Activated CD4-positive, alpha-beta T cell treated with anti-CD3 and anti-CD28 coated beads, Interleukin-2, amount 50 U/mL, for 1 hour (primary cell): ENCODE measurements around the gene TNS3.

Source experiments
- DNase-seq: peaks from one replicate; pipeline ENCODE4 v3.0.0-alpha.2; 2020

Gene TNS3

DNA sequence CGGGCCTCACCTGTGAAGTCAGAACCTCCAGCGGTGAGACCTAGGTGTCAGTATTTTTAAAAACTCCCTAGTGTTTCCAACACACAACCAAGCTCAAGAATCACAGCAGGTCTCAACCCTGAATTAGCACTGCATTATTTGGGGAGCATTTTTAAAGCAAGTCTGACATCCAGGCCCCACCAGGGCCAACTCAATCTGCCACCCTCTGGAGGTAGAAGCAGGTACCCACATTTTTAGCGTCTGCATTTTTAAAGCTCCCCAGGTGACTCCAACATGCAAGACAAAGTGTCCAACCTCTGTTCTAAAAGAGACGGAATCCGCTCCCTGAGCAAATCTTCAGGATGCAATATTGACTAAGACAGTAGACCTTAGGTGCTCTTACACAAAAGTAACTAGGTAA, 225.7 kb downstream of the TNS3 start:
- DNase-seq = no peak

DNA sequence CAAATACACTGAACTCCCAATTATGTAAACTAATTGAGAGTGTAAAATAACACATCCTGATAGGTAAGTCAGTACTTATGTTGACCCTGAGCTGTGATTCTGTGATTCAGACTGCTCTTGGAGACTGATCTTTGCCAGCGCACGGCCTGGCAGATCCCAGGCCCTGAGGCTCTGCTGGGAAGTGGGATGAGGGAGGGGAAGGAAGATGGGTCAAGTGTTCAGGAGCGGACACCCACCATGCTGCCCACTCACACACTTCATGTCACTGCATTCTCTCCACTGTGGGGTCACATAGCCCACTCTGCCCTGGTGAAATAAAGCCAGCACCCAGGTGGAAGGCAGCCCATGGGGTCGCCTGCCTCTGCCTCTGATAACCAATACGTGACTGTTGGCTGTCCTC, 226.2 kb downstream of the TNS3 start:
- no peak for DNase-seq

DNA sequence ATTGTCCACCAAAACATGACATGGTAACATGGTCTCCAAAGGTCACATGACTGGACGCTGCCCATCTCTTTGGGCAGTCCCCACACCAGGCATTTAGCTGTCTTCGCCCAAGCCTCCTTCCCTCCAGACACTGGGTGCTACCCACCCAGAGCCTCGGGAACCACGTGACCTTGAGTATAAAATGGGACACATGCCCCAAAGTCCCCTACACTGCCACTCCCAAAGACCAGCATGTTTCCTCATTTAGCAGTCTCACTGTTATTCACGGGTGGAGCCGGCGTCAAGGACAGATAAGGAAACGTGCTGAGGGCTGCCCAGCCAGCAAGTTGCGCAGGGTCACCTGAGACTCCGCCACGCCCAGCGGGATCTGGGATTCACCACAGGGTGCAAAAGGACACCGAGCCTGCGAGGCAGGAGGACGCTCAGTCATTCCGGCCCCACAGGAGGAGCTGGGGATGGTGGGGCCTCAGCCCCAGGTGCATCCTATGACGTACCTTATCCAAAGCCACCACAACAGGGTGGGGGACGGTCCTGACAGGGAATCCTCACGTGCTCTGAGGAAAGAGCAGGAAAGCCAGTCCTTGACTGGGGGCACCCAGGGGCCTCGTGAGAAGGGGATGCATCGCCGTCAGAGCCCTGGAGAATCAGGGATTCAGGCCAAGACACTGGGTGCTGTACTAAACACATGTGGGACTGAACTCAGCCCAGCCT, 226.9 kb downstream of the TNS3 start:
- DNase-seq = no peak

DNA sequence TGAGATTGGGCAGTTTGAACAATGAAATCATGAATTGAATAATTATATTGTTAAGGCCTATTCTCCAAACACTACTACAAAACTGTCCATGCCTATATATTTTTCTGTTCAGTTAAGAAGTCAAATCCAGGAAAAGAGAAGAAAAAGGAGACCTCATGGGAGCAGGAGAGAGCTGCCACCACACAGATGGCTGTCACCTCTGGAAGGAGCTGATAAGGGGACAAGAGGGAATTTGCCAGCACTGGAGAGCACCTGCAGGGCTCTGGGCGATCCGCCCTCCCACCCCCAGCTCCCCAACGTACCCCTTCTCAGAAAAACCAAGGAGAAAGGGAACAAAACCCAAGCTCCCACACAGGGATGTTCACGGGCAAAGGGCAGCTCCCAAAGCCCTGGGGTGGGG, 227.8 kb downstream of the TNS3 start:
- DNase-seq = no peak

DNA sequence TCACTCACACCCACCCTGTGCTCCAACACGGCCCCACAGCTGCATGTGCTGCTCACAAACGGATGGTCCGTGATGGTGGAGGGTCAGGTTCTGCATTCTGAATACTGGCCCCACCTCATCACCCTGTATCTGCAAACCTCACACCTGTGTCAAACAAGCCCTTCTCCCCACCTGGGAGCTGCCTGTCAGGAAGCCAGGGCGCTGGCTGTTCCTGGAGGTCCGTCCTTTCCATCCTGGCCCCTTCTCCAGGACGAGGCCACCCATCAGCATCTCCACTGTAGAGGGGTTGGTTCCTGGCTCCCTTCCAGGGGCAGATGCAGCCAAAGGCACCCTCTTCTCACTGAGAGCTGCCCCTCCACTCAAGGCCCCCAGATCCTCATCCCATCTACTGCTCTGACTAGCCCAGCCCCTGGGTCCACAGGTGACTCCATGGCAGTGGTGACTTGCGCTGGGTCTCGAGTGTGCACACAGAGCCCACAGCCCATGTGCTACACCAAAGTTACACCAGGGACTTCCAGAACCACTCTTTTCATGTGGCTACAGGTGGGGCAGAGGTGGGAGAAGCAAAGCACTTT, 229.4 kb downstream of the TNS3 start:
- no peak for DNase-seq

DNA sequence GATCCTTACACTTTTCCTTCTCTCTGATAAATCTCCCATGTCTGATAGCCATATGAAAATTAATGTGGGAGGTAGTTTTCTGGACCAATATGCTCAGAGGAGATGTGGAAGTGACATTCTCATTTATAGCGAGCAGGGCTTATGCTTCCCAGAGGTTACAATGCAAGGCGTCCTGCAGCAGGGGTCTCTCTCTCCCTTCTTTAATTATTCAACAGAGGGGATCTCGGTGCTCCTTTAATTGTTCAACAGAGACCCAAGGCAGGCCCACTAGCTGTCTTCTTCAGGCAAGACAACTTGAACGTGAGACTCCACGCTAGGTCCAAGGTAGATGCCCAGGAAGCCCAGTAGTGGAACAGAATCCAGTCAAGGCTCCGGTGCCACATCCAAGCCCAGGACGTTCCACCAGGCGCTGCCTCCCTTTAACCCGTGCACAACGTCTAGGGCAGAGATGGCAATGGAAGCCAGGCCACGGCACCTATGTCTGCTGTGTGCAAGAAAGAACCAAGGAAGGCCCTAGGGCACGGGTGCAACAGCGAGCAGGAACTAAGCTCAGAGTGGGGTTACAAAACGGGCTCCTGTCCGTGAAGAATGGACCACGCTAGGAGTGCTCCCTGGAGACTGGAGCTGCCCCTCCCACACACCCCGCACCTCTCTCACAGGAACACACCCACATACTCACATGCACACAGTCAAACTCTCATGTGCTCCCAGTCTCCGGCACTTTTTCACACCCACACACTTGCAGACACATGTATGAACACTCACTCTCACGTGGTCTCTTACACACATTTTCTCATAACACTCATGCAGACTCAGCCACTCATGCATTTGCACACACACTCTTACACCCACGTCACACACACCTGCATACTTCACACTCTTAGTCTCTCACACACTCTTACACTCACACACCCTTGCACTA, 230.4 kb downstream of the TNS3 start:
- DNase-seq = no peak

DNA sequence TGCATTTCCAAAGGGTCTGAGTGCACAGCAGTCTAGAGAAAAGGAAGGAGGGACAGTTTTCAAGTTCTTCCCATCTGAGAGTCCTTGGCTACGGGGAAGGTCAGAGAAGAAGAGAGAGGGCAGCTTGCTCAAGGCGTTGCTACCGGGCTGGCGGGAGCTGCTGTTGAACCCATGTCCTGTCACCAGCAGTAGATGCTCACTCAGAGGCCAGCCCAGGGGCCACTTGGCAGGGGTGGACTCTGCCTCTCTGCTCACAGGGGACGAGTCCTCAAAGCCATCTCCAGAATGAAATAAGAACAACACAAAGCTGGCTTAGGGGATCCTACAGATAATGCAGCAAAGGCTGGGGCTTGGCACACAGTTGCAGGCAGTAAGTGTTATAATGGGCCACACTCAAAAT, 231.5 kb downstream of the TNS3 start:
- DNase-seq = no peak

DNA sequence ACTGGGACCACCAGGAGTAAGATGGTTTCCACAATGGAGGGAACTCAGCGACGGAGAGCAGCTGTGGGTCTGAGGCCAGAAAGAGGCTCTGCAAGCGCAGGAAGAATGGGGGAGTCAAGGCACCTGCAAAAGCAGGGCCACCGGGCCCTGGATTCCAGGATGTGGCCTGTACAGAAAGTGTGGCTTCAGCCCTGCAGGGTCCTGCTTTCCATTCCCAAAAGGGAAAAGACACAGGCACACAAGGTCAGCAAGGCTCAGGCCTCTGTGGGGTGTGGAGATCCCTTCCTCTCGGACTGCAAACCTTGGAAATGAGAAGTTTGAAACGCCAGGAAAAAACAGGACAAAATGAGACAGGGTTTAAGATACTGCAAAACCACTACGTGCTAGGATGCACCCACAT, 232.5 kb downstream of the TNS3 start:
- DNase-seq = no peak

DNA sequence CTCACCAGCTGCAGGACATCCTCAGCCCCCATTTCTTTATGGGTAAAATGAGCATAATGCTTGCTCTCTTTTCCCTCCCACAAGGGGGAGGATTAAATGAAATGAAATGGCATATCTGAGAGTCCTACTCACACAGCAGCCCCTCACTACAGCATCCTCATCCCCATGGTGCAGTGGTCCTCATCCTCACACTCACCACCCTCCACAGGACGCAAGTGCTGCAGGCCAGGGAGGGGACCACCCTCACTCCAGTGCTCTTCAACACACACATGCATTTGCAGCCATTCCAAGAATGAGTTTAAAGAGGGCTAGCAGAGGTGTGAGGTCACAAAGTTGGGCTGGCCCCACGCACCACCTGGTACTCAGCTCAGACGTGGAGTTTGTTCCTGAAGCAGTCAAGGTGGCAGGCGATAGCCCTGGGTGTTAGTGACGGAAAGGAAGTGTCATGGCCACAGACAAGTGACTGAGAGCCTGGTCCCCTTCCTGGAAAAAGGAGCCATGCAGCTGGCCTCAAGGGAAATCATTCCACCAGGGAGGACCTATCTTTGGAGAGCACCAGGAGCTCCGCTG, 234.0 kb downstream of the TNS3 start:
- DNase-seq = no peak

DNA sequence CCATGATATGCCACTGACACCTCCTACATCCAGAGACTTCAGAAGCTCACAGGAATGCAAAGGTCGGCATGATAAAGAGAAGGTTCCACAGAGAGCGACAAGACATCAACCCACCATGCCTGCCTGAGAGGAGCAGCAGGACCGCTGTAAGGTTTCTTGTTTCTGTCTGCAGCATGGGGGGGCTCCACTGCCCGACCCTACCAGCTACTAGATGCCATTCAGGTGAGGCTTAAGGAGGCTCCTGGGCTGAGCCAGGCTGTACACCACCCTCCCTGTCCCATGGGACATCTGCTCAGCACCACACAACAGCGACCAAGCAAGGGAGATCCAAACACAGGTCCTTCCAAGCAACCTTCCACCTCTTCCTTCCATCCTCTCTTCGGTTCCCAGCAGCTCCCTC, 234.6 kb downstream of the TNS3 start:
- no peak for DNase-seq

DNA sequence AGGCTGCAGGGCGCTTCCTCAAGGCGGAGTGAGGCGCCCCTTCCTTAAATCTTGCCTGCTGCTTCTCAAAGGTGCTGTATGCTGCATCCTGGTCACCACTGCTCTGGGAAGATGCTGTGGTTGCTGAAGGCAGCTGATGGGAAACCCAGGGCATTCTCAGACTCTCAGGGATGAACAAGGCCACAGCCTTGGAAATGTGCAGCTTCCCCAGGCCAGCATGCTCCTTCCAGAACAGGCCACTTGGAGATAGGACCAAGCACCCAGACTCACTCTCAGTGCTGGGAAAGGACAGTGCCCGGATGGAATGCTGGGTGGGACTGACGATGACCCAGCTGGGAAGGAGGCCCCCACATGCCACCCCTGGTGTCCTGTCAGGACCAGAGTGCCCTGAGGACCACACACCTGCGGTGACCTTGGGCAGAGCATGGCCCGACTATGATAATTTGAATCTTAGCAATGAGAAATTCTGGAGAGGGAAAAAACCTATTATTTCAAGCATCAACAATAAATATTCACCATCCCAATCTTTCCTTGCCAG, 235.5 kb downstream of the TNS3 start:
- DNase-seq = no peak

DNA sequence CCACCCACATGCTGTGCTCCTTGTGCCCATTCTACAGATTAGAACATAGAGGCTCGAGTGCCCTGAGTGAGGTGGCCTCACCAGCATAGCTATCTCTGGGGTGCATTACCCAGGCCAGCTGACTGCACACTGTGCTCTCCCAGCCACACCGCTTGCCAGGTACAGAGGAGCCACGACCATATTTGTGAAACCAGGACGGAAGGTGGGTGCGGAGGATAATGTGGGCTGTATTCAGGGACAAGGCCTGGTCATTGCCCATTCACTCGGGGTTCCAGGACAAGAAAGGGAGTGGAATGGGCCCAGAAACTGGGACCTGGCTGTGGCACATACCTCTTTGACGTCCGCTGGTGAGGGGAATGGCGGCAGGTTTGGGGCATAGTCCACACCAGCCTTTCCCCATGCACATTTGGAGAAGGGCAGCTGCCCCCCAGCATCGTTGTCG, 236.0 kb downstream of the TNS3 start:
- no peak for DNase-seq

DNA sequence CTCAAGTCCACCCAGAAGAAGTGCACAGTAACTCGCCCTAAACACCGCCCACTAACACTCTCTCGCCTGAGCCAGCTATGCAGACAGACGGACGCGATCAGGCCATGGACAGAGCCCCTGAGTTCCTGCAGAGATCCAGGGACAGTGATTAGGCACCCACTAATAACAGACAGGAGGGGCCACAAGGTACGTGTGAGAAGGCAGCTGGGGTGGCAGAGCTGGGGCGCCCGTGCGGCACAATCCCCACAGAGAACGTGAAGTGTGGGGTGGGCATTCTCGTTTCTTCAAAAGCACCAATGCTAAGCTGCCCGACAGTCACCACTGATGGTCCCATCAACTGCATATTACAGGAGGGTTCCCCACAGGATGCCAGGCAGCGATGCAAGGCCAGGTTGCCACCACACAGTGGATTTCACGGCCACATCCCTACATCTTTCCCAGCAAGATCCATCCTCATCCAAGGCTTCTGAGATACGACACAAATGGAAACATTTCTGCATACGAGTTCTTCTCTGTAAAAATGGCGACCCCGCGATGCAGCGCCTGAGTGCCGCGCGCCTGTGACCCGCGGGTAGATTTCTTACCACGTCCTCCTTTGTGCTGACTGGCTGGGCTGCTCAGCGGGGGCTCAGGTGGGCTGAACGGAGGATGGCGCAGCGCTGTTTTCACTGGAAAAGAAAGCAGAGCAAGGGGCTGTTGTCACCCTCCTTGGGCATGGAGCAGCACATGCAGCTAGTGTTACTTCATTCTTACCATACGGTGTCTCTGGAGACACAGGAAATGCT, 237.5 kb downstream of the TNS3 start:
- no peak for DNase-seq

DNA sequence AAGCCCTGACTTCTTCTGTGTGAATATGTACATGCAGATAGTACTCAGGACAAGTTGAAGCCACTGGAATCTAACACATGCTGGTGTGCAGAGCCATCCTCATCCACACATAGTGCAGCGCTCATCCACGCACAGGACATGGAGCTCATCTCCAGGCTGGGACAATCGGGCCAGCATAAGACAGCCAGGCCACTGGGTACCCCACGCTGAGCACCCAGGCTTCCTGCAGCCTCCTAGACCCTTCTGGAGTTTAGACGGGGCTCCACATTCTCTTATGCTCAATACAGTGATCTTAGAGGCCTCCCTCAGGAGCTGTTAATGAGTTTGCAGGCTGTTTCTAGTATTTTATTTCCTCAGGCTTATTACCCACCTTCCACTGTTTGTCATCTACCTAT, 238.9 kb downstream of the TNS3 start:
- no peak for DNase-seq

DNA sequence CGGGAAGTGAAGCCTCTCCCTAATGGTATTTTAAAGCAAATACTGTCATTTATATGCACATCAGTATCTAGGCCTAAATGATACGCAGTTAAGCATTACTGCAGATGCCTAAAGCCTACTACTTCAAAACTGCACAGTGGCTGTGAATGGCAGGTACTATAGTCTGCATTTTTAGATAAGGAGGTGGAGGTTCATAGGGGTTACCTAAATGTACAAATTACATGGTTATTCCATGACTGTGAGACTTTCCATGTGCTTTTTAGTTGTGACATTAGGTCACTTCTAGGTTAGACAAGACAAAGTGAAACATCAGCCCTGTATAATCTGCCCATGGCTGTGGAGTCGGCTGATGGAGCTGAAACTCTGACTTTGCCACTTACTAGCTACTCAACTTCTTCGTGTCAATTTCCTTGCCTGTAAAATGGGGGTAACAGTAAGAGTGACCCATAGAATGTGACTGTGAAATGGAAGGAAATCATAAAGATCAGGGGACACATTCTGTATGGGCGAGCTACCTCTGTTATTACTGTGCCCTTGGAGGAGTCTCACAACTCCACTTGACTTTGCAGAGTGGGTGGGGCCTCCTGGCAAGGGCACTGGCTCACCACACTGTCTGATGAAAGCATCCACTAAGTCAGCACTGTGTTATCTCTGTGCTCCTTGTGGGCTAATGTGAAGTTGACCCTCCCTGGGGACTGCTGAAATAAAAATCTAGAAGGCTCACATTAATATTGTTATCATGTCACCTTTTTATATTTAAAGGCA, 239.4 kb downstream of the TNS3 start:
- DNase-seq = no peak

DNA sequence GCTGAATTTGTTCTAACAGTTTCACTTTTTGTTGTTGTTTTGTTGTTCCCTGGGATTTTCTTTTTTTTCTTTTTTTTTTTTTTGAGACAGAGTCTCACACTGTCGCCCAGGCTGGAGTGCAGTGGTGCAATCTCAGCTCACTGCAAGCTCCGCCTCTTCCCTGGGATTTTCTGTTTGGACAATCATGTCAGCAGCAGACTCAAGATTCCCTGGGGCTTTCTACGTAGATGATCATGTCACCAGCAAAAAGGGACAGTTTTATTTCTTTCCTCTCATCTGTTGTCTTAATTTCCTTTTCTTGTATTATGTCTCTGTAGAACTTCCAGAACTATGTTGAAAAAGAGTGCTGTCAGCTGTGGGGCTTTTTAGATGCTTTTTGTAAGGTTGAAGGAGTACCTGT, 241.4 kb downstream of the TNS3 start:
- DNase-seq = no peak

DNA sequence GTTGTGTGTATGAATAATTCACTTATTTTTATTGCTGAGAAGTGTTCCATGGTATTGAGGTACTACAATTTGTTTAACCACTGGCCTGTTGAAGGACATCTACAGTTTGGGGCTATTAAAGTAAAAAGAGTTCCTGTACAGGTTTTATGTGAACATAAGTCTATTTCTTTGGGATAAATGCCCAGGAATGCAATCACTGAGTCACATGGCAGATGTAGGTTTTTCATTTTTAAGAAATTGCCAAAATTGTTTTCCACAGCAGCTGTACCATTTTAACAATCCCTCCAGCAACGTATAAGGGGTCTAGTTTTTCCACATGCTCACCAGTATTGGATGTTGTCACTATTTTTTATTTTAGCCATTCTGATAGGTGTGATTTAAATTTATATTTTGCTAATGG, 243.9 kb downstream of the TNS3 start:
- no peak for DNase-seq

DNA sequence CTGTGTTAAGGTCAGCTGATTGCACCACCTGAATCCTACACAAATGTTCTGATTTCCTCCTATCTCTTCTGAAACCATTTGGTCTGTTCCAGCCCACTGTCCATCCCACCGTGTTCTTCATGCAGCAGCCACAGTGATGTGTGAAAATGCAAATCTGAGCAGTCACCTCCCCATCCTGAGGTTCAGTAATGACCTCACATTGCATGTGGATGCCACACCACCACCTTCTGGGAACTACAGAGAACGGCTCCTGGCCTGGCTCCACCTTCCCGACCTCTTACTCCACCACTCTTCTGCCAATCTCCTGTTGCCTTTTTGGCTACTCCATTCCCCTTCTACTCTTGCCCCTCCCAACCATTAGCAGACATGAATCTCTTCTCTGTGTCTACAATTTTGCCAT, 244.4 kb downstream of the TNS3 start:
- no peak for DNase-seq

DNA sequence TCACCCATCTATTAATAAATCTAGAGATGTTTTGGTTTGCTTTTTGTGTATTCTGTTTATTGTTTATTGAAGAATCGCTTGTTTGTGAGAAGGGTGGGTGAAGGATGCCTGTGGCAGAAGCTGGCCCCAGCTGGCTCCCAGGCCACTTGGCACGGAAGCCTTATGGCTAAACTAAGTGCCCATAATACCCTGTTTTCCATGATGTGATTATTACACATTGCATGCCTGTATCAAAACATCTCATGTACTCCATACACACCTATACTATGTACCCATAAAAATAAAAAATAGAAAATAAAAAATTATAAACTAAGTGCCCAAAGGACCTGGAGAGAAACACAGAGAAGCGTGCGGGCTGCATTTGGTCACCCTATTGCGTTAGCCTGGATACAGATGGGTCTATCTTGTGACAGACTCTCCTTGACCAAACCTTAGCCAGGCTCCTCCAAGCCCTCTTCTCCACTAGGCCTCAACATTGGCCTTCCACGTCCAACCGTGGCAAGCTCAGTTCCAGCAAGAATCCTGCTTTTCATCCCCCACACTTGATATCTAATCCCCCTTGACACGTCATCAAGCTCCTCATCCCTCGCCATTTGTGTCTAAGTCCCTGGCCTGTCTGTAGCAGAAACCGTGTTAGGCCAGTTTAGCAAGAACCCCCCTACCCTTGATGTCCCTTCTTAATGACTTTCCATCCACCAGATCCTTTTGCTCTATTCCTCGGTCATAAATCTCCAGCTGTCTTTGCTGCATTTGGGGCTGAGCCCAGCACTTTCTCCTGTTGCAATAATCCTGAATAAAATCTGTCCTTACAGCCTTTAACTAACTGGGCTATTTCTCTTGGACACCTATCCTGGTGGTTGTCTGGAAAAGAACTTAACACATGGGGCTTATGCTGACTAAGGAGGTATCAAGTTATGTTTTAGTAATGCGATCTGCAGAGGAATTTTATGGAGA, 245.2 kb downstream of the TNS3 start:
- no peak for DNase-seq
